A549 (cell line): Measurements from ENCODE around the gene ARID1B.

Experiments used
- CEBPB ChIP-seq, 2 experiments: fragments of >200 bp in 1 of 2; sonication (Bioruptor Twin) in 1 of 2; formaldehyde crosslinking in 1 of 2; IDR thresholded peaks; 2 replicates each; pipeline ENCODE4 v1.6.1; 2012 to 2016
- EP300 ChIP-seq, 2 experiments: fragments of >200 bp; sonication (Bioruptor Twin); formaldehyde crosslinking; IDR thresholded peaks; 2 replicates in 1 of 2; 3 replicates in 1 of 2; pipeline ENCODE4 v1.6.1; 2016 to 2017
- FOSB ChIP-seq: fragments of 250-450 bp; sonication (Bioruptor Pico); IDR thresholded peaks from 2 replicates; pipeline ENCODE4 v1.5.0; 2020; ENCODE audit warnings: mild to moderate bottlenecking, moderate library complexity
- JUNB ChIP-seq: fragments of >200 bp; sonication (Bioruptor Twin); formaldehyde crosslinking; IDR thresholded peaks from 2 replicates; pipeline ENCODE4 v1.6.1; 2016
- KDM1A ChIP-seq: fragments of 200-600 bp; sonication (generic); IDR thresholded peaks from 2 replicates; pipeline ENCODE4 v1.6.1; 2016; ENCODE audit warnings: low read depth, mild to moderate bottlenecking
- MYC ChIP-seq: IDR thresholded peaks from 2 replicates; pipeline ENCODE4 v1.6.1; 2012; ENCODE audit warnings: mild to moderate bottlenecking, inconsistent platforms, low read length, improper control_type of control experiment, borderline replicate concordance
- POLR2A ChIP-seq: IDR thresholded peaks from 2 replicates; pipeline ENCODE4 v1.6.1; 2012; ENCODE audit warnings: mild to moderate bottlenecking, low read length
- ZFP36 ChIP-seq: fragments of 450-650 bp; IDR thresholded peaks from 2 replicates; pipeline ENCODE4 v1.6.1; 2014; ENCODE audit warnings: borderline replicate concordance; ENCODE audit not compliant: partially characterized antibody
- TF ChIP-seq, protein P1 (sequence below): fragments of >200 bp; sonication (Bioruptor Twin); formaldehyde crosslinking; IDR thresholded peaks from 3 replicates; pipeline ENCODE4 v1.5.1; 2016
- TF ChIP-seq, protein P2 (sequence below): IDR thresholded peaks from 2 replicates; pipeline ENCODE4 v1.6.1; 2012
- TF ChIP-seq, protein P3 (sequence below): IDR thresholded peaks from 2 replicates; pipeline ENCODE4 v1.6.1; 2012
- TF ChIP-seq, protein P4 (sequence below): fragments of 450-650 bp; IDR thresholded peaks from 2 replicates; pipeline ENCODE4 v1.6.1; 2014; ENCODE audit warnings: antibody characterized with exemption

DNA sequence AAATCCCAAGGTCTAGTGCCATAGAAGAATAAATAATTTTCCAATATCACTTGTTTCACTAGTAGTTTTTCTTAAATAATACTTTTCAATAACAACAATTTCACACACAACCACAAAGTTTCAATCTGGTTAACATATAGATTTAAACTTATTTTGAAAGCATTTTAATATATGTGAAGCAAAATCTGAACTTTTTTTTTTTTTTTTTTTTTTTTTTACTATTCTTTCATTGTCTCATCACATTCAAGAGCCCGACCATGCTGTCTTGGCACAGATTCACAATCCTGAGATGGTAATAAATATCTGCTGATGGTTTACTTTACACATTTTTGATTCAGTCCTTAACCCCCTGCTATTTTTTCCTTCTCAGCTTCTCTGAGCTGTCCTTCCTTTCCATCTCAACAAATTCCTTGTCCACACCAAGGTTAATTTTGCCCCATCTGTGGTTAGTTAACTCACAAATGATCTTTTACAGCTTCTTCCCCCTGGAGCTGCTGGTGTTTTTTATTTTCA is 283.3 kb downstream of the ARID1B start:
- TF ChIP-seq KDM1A (no peak), FOSB (CRISPR knock-in tag) (no peak), MYC (no peak), CEBPB (IDR thresholded peaks at IDR 0.05) (no peak), POLR2A (no peak), ZFP36 (no peak), JUNB (no peak), EP300 (IDR thresholded peaks at IDR 0.05) (no peak)
- TF ChIP-seq, protein P1, sequence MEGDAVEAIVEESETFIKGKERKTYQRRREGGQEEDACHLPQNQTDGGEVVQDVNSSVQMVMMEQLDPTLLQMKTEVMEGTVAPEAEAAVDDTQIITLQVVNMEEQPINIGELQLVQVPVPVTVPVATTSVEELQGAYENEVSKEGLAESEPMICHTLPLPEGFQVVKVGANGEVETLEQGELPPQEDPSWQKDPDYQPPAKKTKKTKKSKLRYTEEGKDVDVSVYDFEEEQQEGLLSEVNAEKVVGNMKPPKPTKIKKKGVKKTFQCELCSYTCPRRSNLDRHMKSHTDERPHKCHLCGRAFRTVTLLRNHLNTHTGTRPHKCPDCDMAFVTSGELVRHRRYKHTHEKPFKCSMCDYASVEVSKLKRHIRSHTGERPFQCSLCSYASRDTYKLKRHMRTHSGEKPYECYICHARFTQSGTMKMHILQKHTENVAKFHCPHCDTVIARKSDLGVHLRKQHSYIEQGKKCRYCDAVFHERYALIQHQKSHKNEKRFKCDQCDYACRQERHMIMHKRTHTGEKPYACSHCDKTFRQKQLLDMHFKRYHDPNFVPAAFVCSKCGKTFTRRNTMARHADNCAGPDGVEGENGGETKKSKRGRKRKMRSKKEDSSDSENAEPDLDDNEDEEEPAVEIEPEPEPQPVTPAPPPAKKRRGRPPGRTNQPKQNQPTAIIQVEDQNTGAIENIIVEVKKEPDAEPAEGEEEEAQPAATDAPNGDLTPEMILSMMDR = no peak
- TF ChIP-seq, protein P2, sequence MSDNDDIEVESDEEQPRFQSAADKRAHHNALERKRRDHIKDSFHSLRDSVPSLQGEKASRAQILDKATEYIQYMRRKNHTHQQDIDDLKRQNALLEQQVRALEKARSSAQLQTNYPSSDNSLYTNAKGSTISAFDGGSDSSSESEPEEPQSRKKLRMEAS = no peak
- TF ChIP-seq, protein P3, sequence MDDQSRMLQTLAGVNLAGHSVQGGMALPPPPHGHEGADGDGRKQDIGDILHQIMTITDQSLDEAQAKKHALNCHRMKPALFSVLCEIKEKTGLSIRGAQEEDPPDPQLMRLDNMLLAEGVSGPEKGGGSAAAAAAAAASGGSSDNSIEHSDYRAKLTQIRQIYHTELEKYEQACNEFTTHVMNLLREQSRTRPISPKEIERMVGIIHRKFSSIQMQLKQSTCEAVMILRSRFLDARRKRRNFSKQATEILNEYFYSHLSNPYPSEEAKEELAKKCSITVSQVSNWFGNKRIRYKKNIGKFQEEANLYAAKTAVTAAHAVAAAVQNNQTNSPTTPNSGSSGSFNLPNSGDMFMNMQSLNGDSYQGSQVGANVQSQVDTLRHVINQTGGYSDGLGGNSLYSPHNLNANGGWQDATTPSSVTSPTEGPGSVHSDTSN = no peak
- TF ChIP-seq, protein P4, sequence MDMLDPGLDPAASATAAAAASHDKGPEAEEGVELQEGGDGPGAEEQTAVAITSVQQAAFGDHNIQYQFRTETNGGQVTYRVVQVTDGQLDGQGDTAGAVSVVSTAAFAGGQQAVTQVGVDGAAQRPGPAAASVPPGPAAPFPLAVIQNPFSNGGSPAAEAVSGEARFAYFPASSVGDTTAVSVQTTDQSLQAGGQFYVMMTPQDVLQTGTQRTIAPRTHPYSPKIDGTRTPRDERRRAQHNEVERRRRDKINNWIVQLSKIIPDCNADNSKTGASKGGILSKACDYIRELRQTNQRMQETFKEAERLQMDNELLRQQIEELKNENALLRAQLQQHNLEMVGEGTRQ = no peak
